ENCODE measurements around the gene SGMS2. TPM values are rescaled to one million over a fixed set of nuclear protein-coding genes. Genes with fewer than 3 reads are reported as not detected.

Gene SGMS2
- total RNA-seq, 1 experiment from 2014 or later = 0.72 TPM

- Mint-ChIP-seq H3K4me3 (no peak overlapping the region), H3K9me3 (peaks cover 15% of the 10 kb centered on the region), H3K36me3 (peaks cover 16% of the 10 kb centered on the region), H3K4me1 (no peaks in the 10 kb centered on the region), H3K27ac (no peak overlapping the region), H3K27me3 (ENCODE audit: low read depth) (peaks cover 3% of the 10 kb centered on the region; the same call in 1 of the 2 replicates)
- ChIA-PET POLR2A (no interaction called here), CTCF (no interaction called here)
- no peak for ATAC-seq
- TF ChIP-seq FOXP1 (CRISPR knock-in tag; IDR thresholded peaks at IDR 0.05; ENCODE audit: borderline replicate concordance) (no peak), IRF2 (CRISPR knock-in tag; IDR thresholded peaks at IDR 0.05; ENCODE audit: borderline replicate concordance, low read depth) (no peak), ARID4B (CRISPR knock-in tag; IDR thresholded peaks at IDR 0.05; ENCODE audit: borderline replicate concordance) (no peak), CBFB (CRISPR knock-in tag; IDR thresholded peaks at IDR 0.05; ENCODE audit: low read depth) (no peak), RELA (CRISPR knock-in tag; IDR thresholded peaks at IDR 0.05; ENCODE audit: borderline replicate concordance) (no peak), CTCF (IDR thresholded peaks at IDR 0.05) (no peak)
- TF ChIP-seq, protein P1, sequence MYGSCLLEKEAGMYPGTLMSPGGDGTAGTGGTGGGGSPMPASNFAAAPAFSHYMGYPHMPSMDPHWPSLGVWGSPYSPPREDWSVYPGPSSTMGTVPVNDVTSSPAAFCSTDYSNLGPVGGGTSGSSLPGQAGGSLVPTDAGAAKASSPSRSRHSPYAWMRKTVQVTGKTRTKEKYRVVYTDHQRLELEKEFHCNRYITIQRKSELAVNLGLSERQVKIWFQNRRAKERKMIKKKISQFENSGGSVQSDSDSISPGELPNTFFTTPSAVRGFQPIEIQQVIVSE (CRISPR knock-in tag; IDR thresholded peaks at IDR 0.05; ENCODE audit: borderline replicate concordance) = no peak
- no peak for DNase-seq (ENCODE audit: low spot score)
These were observed 126.8 kb downstream of the SGMS2 start for GRCh38 chr4:107951551-107951950.

GRCh38 chr4:107956011-107956410 is 131.3 kb downstream of the SGMS2 start:
- Mint-ChIP-seq H3K4me1 (no peaks in the 10 kb centered on the region), H3K36me3 (peaks cover 25% of the 10 kb centered on the region), H3K27me3 (ENCODE audit: low read depth) (peaks cover 20% of the 10 kb centered on the region), H3K27ac (no peak overlapping the region), H3K9me3 (peaks cover 46% of the 10 kb centered on the region), H3K4me3 (no peak overlapping the region)
- ChIA-PET CTCF (no interaction called here), POLR2A (no interaction called here)
- no peak for ATAC-seq
- no peak for DNase-seq (ENCODE audit: low spot score)
- TF ChIP-seq ATF2 (CRISPR knock-in tag; IDR thresholded peaks at IDR 0.05; ENCODE audit: borderline replicate concordance, low read depth) (no peak), ZNF671 (CRISPR knock-in tag; IDR thresholded peaks at IDR 0.05) (no peak), KAT7 (CRISPR knock-in tag; IDR thresholded peaks at IDR 0.05; ENCODE audit: borderline replicate concordance) (no peak), NR1H2 (CRISPR knock-in tag; IDR thresholded peaks at IDR 0.05) (no peak), ATF1 (CRISPR knock-in tag; IDR thresholded peaks at IDR 0.05) (no peak), NFE2L1 (CRISPR knock-in tag; IDR thresholded peaks at IDR 0.05) (no peak), ZNF416 (CRISPR knock-in tag; IDR thresholded peaks at IDR 0.05) (no peak), ZBTB21 (CRISPR knock-in tag; IDR thresholded peaks at IDR 0.05; ENCODE audit: borderline replicate concordance) (no peak), ZNF138 (CRISPR knock-in tag; conservative IDR thresholded peaks at IDR 0.05) (no peak), ZNF512 (CRISPR knock-in tag; IDR thresholded peaks at IDR 0.05; ENCODE audit: borderline replicate concordance) (no peak), HMGA2 (CRISPR knock-in tag; IDR thresholded peaks at IDR 0.05) (no peak), PRRX2 (CRISPR knock-in tag; IDR thresholded peaks at IDR 0.05) (no peak)
- TF ChIP-seq, protein P2, sequence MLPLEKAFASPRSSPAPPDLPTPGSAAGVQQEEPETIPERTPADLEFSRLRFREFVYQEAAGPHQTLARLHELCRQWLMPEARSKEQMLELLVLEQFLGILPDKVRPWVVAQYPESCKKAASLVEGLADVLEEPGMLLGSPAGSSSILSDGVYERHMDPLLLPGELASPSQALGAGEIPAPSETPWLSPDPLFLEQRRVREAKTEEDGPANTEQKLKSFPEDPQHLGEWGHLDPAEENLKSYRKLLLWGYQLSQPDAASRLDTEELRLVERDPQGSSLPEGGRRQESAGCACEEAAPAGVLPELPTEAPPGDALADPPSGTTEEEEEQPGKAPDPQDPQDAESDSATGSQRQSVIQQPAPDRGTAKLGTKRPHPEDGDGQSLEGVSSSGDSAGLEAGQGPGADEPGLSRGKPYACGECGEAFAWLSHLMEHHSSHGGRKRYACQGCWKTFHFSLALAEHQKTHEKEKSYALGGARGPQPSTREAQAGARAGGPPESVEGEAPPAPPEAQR (CRISPR knock-in tag; IDR thresholded peaks at IDR 0.05) = no peak
- TF ChIP-seq, protein P3, sequence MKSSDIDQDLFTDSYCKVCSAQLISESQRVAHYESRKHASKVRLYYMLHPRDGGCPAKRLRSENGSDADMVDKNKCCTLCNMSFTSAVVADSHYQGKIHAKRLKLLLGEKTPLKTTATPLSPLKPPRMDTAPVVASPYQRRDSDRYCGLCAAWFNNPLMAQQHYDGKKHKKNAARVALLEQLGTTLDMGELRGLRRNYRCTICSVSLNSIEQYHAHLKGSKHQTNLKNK (CRISPR knock-in tag; IDR thresholded peaks at IDR 0.05) = no peak
- TF ChIP-seq, protein P1 (CRISPR knock-in tag; IDR thresholded peaks at IDR 0.05; ENCODE audit: borderline replicate concordance) = no peak
